Measurements from ENCODE around the gene ZFP69B.
A peak's percentile ranks its signal among the peaks of the same experiment; 100 is the strongest.
"Not testable (repeated sequence)": the region's sequence is repeated elsewhere in the genome, so short reads cannot be mapped to it uniquely, and the experiment has no call there.

ZFP69B gene

DNA sequence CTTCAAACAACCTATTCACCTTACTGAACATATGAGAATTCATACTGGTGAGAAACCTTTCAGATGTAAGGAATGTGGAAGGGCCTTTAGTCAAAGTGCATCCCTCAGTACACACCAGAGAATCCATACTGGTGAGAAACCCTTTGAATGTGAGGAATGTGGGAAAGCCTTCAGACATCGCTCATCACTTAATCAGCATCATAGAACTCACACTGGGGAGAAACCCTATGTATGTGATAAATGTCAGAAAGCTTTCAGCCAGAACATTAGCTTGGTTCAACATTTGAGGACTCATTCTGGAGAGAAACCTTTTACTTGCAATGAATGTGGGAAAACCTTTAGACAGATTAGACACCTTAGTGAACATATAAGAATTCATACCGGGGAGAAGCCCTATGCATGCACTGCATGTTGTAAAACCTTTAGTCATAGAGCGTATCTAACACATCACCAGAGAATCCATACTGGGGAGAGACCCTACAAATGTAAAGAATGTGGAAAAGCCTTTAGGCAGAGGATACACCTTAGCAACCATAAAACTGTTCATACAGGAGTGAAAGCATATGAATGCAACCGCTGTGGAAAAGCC lies 45.1 kb downstream of the ZFP69B start:
- no peak overlapping the region for H3K4me3 ChIP-seq (ENCODE audit: low read depth, low read length)
- no peak for TF ChIP-seq CTCF (IDR thresholded peaks at IDR 0.05; ENCODE audit: borderline replicate concordance, insufficient read depth, low read depth, low read length)

GRCh38 chr1:40502651-40503050 lies 52.4 kb downstream of the ZFP69B start:
- H3K4me3 ChIP-seq (ENCODE audit: low read depth, low read length), result not testable (repeated sequence)

DNA sequence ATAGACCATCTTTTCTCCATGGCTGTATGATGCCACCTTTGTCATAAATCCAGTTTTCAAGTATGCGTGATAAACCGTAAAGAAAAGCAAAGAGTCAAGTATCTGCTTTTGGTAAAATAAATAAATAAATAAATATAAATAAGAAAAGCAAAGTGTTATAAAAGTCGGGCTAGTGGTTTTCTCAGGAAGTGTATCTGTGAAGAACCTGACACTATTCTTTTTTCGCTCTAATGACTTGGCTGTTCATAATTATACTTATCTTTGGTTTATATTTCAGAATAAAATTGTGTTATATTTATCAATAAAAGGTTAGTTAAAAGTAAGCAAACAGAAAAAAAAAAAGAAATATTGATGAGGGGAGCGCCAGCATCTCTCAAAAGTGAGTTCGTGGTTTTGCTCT lies 57.7 kb downstream of the ZFP69B start:
- TF ChIP-seq CTCF (IDR thresholded peaks at IDR 0.05; ENCODE audit: borderline replicate concordance, insufficient read depth, low read depth, low read length), result no peak
- H3K4me3 ChIP-seq (ENCODE audit: low read depth, low read length), result peak overlapping the region; percentile 80

DNA sequence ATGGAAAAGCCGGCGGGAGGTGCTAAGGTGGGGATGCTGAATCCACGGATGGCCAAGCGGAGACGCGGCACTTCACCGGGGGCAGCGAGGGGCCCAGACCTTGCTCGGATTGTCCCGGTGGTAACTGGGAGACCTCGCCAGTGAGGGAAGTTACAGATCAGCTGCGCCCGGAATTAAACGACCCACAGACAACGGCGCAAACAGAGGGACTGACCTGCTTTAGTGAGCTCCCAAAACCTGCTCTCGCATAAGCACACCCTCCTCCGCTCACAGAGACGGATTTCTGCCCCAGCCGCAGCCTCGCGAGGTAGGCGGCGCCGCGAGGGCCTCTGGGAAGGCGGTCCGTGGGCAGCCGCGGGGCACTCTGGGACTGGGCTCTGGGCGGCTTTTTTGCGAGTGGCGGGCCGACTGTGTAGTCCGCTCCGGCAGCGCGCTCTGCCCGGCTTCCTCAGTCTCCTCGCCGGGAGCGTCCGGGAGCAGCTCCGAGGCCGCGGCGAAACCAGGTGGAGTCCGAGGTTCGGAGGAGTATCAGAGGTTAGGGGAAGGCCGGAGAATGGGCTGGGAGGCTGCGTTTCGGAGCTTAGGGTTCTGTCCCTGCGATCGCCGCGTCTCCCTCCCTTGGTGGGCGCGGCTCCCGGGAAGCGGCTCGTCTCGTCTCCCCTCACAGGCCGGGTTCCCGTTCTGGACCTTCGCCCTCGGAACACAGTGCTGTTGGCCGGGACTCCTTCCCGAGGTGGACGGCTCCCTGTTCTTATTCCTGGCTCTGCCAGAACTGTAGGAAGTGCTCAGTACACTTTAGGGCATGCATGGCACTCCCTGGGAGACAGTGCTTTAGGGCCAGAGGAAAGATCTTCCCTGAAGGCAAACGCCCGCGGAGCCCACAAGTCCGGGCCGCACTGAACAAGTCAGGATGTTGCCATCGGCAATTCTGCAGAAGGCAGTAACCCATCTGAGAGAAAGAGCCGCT lies 58.4 kb downstream of the ZFP69B start, which contains the start of gene EXO5:
Gene EXO5, plus strand, starts transcription at position 393 of the 967 bp plus-strand sequence. CDS start 5,778 bp downstream, outside the sequence.
- no peak for TF ChIP-seq CTCF (IDR thresholded peaks at IDR 0.05; ENCODE audit: borderline replicate concordance, insufficient read depth, low read depth, low read length)
- H3K4me3 ChIP-seq (ENCODE audit: low read depth, low read length), result peak within 1 kb of the TSS; percentile 80
